Measurements from ENCODE around the gene TPST1. TPM values are rescaled to one million over a fixed set of nuclear protein-coding genes. Genes with fewer than 3 reads are reported as not detected.
"Not testable (repeated sequence)": the region's sequence is repeated elsewhere in the genome, so short reads cannot be mapped to it uniquely, and the experiment has no call there.

The TPST1 gene
- total RNA-seq, 1 donor from 2014 or later, result 26.8 TPM

DNA sequence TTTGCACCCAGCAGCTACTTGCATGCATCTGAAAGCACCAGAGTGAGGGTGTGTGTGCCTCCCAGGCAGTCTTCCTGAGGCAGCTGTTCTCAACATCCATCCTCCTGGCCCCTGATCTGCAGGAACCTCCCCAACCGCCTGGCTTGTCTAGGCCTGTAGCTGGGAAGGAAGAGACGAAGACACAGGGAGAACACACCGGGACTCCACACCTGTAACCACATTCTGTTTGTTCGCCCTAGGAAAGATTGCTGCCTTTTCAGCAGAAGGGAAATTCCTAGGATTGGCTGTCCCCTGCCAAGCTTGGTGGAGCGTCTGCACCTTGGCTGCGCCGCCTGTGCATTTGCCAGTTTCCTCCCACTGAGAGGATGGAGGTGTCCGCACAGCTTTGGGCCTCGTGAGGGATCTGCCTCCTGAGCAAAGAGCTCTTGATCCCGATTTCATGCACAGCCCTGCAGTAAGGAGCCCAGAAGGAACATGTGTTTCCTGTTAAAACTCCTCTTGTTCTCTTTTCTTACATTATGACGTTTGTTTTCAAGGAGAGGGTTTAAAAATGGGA, 154.6 kb downstream of the TPST1 start:
- Mint-ChIP-seq H3K4me3 (ENCODE audit: unreplicated experiment) (no peak overlapping the region), H3K27me3 (ENCODE audit: unreplicated experiment) (no peaks in the 10 kb centered on the region), H3K4me1 (ENCODE audit: unreplicated experiment) (peaks cover 26% of the 10 kb centered on the region), H3K27ac (ENCODE audit: unreplicated experiment) (no peak overlapping the region), H3K36me3 (ENCODE audit: unreplicated experiment) (peaks cover 2% of the 10 kb centered on the region), H3K9me3 (ENCODE audit: unreplicated experiment) (no peaks in the 10 kb centered on the region)
- no peak for DNase-seq (ENCODE audit: extremely low spot score, unreplicated experiment)
- TF ChIP-seq, protein P1, sequence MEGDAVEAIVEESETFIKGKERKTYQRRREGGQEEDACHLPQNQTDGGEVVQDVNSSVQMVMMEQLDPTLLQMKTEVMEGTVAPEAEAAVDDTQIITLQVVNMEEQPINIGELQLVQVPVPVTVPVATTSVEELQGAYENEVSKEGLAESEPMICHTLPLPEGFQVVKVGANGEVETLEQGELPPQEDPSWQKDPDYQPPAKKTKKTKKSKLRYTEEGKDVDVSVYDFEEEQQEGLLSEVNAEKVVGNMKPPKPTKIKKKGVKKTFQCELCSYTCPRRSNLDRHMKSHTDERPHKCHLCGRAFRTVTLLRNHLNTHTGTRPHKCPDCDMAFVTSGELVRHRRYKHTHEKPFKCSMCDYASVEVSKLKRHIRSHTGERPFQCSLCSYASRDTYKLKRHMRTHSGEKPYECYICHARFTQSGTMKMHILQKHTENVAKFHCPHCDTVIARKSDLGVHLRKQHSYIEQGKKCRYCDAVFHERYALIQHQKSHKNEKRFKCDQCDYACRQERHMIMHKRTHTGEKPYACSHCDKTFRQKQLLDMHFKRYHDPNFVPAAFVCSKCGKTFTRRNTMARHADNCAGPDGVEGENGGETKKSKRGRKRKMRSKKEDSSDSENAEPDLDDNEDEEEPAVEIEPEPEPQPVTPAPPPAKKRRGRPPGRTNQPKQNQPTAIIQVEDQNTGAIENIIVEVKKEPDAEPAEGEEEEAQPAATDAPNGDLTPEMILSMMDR (IDR thresholded peaks at IDR 0.05), result no peak

DNA sequence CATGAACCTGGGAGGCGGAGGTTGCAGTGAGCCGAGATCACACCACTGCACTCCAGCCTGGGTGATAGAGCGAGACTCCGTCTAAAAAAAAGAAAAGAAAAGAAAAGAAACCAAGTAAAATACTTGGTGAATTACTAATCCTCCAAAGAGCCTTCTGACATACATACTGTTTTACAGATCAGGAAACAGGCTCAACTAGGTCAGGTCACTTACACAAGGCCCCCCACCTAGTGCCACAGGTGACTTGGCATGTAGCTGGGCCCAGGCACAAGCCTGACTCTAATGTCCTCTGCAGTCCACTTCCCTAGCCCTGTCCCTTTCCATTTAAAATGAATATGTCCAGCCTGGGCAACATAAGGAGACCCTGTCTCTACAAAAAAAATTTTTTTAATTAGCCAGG, 157.0 kb downstream of the TPST1 start:
- no peak for DNase-seq (ENCODE audit: extremely low spot score, unreplicated experiment)
- Mint-ChIP-seq H3K4me1 (ENCODE audit: unreplicated experiment) (peaks cover 13% of the 10 kb centered on the region), H3K27ac (ENCODE audit: unreplicated experiment) (no peak overlapping the region), H3K4me3 (ENCODE audit: unreplicated experiment) (no peak overlapping the region), H3K27me3 (ENCODE audit: unreplicated experiment) (no peaks in the 10 kb centered on the region), H3K36me3 (ENCODE audit: unreplicated experiment) (peaks cover 2% of the 10 kb centered on the region), H3K9me3 (ENCODE audit: unreplicated experiment) (no peaks in the 10 kb centered on the region)
- TF ChIP-seq, protein P1 (IDR thresholded peaks at IDR 0.05), result no peak

DNA sequence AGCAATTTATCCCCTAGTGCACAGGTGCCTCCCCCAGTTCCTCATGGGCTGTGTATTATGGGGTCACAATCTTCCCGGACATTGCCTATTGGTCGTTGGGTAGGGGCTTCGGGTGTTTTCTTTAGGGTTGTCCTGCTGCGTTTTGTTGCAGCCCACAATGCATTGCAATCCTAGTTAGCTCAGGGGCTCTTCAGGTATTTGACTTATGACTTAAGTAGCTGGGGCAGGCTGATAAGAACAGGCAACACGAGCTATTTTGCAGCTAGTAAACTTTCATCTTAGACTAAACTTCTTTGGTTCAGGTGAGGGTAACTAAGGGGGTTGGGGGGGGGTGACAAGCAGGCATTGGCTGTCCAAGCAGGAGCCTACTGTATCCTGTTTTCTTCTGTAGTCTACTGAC, 158.5 kb downstream of the TPST1 start:
- Mint-ChIP-seq H3K9me3 (ENCODE audit: unreplicated experiment) (no peaks in the 10 kb centered on the region), H3K4me1 (ENCODE audit: unreplicated experiment) (peaks cover 13% of the 10 kb centered on the region), H3K27me3 (ENCODE audit: unreplicated experiment) (no peaks in the 10 kb centered on the region), H3K4me3 (ENCODE audit: unreplicated experiment) (no peak overlapping the region), H3K36me3 (ENCODE audit: unreplicated experiment) (peaks cover 2% of the 10 kb centered on the region), H3K27ac (ENCODE audit: unreplicated experiment) (no peak overlapping the region)
- TF ChIP-seq, protein P1 (IDR thresholded peaks at IDR 0.05), result no peak
- no peak for DNase-seq (ENCODE audit: extremely low spot score, unreplicated experiment)

DNA sequence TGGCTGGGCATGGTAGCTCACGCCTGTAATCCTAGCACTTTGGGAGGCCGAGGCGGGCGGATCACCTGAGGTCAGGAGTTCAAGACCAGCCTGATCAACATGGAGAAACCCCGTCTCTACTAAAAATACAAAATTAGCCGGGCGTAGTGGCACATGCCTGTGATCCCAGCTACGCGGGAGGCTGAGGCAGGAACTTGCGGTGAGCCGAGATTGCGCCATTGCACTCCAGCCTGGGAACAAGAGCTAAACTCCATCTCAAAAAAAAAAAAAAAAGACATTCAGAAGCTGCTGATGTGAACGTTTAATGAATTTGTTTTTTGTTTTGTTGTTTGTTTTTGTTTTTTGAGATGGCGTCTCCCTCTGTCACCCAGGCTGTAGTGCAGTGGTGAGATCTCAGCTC, 159.9 kb downstream of the TPST1 start:
- H3K36me3 Mint-ChIP-seq (ENCODE audit: unreplicated experiment); H3K4me3 Mint-ChIP-seq (ENCODE audit: unreplicated experiment): not testable (repeated sequence)

DNA sequence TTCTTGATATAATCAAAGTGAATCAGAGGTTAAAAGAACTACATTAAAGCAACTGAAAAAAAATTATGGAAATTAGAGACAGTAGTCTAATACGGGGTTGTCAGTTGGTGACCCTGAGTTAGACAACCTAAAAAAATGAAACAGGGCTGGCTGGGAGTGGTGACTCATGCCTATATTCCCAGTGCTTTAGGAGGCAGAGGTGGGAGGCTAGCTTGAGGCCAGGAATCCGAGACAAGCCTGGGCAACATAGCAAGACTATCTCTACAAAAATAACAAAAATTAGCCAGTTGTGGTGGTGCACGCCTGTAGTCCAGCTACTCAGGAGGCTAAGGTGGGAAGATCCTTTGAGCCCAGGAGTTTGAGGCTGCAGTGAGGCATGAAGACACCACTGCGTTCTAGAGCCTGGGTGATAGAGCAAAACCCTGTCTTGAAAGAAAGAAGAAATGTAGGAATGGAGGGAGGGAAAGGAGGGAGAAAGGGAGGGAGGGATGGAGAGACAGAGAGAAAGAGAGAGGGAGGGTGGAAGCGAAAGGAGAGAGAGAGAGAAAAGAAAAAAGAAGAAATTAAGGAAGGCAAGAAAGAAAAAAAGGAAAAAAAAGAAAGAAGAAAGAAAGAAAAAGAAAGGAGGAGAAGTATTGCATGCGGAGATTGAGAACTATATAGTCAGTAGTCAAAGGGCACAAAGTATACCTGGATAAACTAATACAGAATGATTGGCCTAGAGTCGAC, 166.1 kb downstream of the TPST1 start:
- Mint-ChIP-seq H3K36me3 (ENCODE audit: unreplicated experiment) (peaks cover 2% of the 10 kb centered on the region), H3K27ac (ENCODE audit: unreplicated experiment) (no peak overlapping the region), H3K9me3 (ENCODE audit: unreplicated experiment) (peaks cover 4% of the 10 kb centered on the region), H3K4me1 (ENCODE audit: unreplicated experiment) (peaks cover 8% of the 10 kb centered on the region), H3K27me3 (ENCODE audit: unreplicated experiment) (no peaks in the 10 kb centered on the region), H3K4me3 (ENCODE audit: unreplicated experiment) (no peak overlapping the region)
- DNase-seq (ENCODE audit: extremely low spot score, unreplicated experiment), result no peak
- TF ChIP-seq, protein P1 (IDR thresholded peaks at IDR 0.05), result no peak

More for the DNA sequence above, 159.9 kb downstream of the TPST1 start:
- not testable (repeated sequence) for H3K9me3 Mint-ChIP-seq (ENCODE audit: unreplicated experiment); H3K27me3 Mint-ChIP-seq (ENCODE audit: unreplicated experiment); H3K4me1 Mint-ChIP-seq (ENCODE audit: unreplicated experiment); DNase-seq (ENCODE audit: extremely low spot score, unreplicated experiment); H3K27ac Mint-ChIP-seq (ENCODE audit: unreplicated experiment)

DNA sequence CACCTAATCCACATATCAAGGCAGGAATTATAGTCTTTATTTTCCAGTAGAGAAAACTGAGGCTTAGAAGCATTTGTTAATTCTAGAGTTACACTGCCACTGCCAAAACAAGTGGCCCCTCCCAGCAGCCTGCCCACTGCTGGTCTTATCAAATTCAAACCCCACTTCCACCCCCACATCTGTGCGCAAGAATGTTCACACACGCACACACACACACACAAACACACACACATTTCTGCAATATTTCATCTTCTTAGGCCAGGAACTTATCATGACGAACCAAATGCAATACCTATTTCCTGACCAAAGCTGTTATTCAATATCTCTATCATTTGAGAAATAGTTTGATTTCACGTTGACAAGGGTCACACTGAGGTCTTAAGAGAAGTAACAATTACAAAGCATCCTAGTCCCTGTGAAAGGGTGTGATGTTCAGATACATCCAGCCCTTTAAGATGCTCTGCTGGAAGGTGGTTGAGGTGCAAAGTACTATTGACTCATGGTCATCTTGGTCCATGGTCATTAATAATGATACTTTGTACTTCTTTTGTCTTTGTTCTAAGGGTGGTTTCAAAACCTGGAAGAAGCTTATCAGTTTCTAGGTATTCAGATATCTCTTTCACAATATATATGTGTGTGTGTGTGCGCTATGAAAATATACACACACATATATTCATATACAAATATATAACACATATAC, 169.2 kb downstream of the TPST1 start:
- not testable (repeated sequence) for DNase-seq (ENCODE audit: extremely low spot score, unreplicated experiment); H3K4me3 Mint-ChIP-seq (ENCODE audit: unreplicated experiment)

More for the DNA sequence above, 169.2 kb downstream of the TPST1 start:
- not testable (repeated sequence) for H3K4me1 Mint-ChIP-seq (ENCODE audit: unreplicated experiment); H3K27ac Mint-ChIP-seq (ENCODE audit: unreplicated experiment); H3K9me3 Mint-ChIP-seq (ENCODE audit: unreplicated experiment); H3K27me3 Mint-ChIP-seq (ENCODE audit: unreplicated experiment)
- peaks cover 15% of the 10 kb centered on the region for H3K36me3 Mint-ChIP-seq (ENCODE audit: unreplicated experiment)

Data from osteocyte (in vitro differentiated cells).